Stimulated activated CD4-positive, alpha-beta T cell treated with anti-CD3 and anti-CD28 coated beads, Interleukin-4, amount 100 ng/mL, for 48 hours (primary cell): ENCODE results near the gene ATP6V1B1.

Experiments
- DNase-seq, 2 donors: peaks; one replicate each; pipeline ENCODE4 v3.0.0-alpha.2; 2020; ENCODE audit warnings: low read depth in 2 of 2

Gene ATP6V1B1

GRCh38 chr2:70926042-70926441 is 9.7 kb upstream of the ATP6V1B1 start:
- no peak for DNase-seq

GRCh38 chr2:70927138-70927537 is 8.6 kb upstream of the ATP6V1B1 start:
- no peak for DNase-seq

- DNase-seq = no peak
Observed at GRCh38 chr2:70927641-70928040, 8.1 kb upstream of the ATP6V1B1 start.

GRCh38 chr2:70928366-70928765 is 7.3 kb upstream of the ATP6V1B1 start:
- no peak for DNase-seq

- DNase-seq = no peak
Observed at GRCh38 chr2:70930371-70931329, 5.0 kb upstream of the ATP6V1B1 start.

- DNase-seq = no peak
Observed at GRCh38 chr2:70931376-70932000, 4.2 kb upstream of the ATP6V1B1 start.

- no peak for DNase-seq
Observed at GRCh38 chr2:70932631-70933230, 3.0 kb upstream of the ATP6V1B1 start.

- no peak for DNase-seq
Observed at GRCh38 chr2:70934981-70935380, 719 bp upstream of the ATP6V1B1 start.

GRCh38 chr2:70936165-70936978 is 672 bp downstream of the ATP6V1B1 start:
- no peak for DNase-seq

GRCh38 chr2:70936979-70937811 is 1.5 kb downstream of the ATP6V1B1 start:
- no peak for DNase-seq

GRCh38 chr2:70937866-70938585 is 2.3 kb downstream of the ATP6V1B1 start:
- DNase-seq = no peak

- no peak for DNase-seq
Observed at GRCh38 chr2:70938586-70938950, 2.9 kb downstream of the ATP6V1B1 start.

- no peak for DNase-seq
Observed at GRCh38 chr2:70939001-70939838, 3.5 kb downstream of the ATP6V1B1 start.

GRCh38 chr2:70939839-70940580 is 4.3 kb downstream of the ATP6V1B1 start:
- DNase-seq = no peak

GRCh38 chr2:70941186-70941585 is 5.5 kb downstream of the ATP6V1B1 start:
- no peak for DNase-seq

GRCh38 chr2:70941701-70942100 is 6.0 kb downstream of the ATP6V1B1 start:
- no peak for DNase-seq

GRCh38 chr2:70942396-70943204 is 6.9 kb downstream of the ATP6V1B1 start:
- no peak for DNase-seq
